Astrocyte of the spinal cord (primary cell): ENCODE measurements around the gene HSF5.

Source experiments
- DNase-seq: peaks from one replicate; pipeline ENCODE4 v3.0.0; 2011; ENCODE audit warnings: low read depth, low spot score
- H3K4me3 ChIP-seq: 2 replicates; pipeline ENCODE4 v1.5.1; 2011; ENCODE audit warnings: low read depth, mild to moderate bottlenecking, low read length, moderate library complexity
- CTCF ChIP-seq: IDR thresholded peaks from 2 replicates; pipeline ENCODE4 v1.5.1; 2012; ENCODE audit warnings: low read depth, mild to moderate bottlenecking, low read length, inconsistent platforms
- in situ Hi-C: cut with HindIII; loops from 2 replicates; pipeline ENCODE4 v1.10.0; 2017; ENCODE audit warnings: low sequenced_read_pairs

The HSF5 gene

GRCh38 chr17:58380207-58381123, 107.7 kb downstream of the HSF5 start:
- in situ Hi-C loops = no loop called here
- no peak for TF ChIP-seq CTCF
- DNase-seq = no peak
- no peak overlapping the region for H3K4me3 ChIP-seq

DNA sequence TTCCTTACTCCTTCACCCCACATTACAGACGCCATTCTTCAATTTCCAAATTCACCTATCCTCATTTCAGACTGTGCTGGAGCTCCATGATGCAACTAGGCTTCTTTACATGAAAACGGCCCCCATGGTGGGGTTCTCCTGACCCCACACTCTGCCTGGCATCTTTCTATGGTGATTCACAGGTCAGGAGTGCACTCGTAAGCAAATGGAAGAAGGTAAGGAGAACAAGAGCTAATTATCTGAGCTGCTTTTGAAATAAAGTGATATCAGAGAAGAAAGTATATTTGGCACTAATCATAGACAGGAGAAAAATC, 108.7 kb downstream of the HSF5 start:
- no peak overlapping the region for H3K4me3 ChIP-seq
- in situ Hi-C loops = no loop called here
- no peak for TF ChIP-seq CTCF
- no peak for DNase-seq

- no peak overlapping the region for H3K4me3 ChIP-seq
- no peak for TF ChIP-seq CTCF
- in situ Hi-C loops = no loop called here
- no peak for DNase-seq
These were observed 109.3 kb downstream of the HSF5 start for GRCh38 chr17:58378733-58379510.

- in situ Hi-C loops = no loop called here
- no peak for TF ChIP-seq CTCF
- no peak overlapping the region for H3K4me3 ChIP-seq
- DNase-seq = no peak
These were observed 110.5 kb downstream of the HSF5 start for GRCh38 chr17:58377661-58378060.

DNA sequence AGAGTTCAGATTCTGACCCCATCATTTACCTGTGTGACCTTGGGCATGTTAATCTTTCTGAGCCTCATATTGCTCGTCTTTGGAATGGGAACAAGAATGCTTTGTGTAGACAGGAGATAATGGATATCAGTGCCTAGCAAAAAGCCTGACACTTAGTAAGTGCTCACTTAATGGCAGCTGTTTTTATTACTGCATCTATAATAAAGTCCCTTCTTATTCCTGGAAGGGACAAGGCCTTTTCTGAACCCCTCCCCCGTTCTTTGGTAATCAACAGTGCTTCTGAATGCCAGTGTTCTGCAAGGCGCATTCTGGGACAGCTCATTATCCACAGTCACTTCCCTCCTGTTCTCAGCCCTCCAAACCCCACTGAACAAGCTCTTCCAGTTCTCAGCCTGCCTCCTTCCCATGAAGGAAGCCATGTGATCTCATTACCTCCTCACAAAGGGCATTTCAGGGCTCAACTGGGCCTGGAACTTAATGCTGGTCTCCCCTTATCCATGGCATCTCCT, 111.1 kb downstream of the HSF5 start:
- in situ Hi-C loops = no loop called here
- no peak for DNase-seq
- H3K4me3 ChIP-seq = no peak overlapping the region
- TF ChIP-seq CTCF = no peak

GRCh38 chr17:58376472-58377000, 111.7 kb downstream of the HSF5 start:
- no peak for DNase-seq
- in situ Hi-C loops = no loop called here
- H3K4me3 ChIP-seq = no peak overlapping the region
- no peak for TF ChIP-seq CTCF
